HG02852 (cell line): ENCODE data around the gene TMEM273.

ENCODE experiments used
- ATAC-seq: cut with Tn5 transposase; IDR thresholded peaks from one replicate; pipeline ENCODE4 v1.9.1; 2021; ENCODE audit warnings: mild to moderate bottlenecking, moderate library complexity; ENCODE audit not compliant: unreplicated experiment

The TMEM273 gene

GRCh38 chr10:49117376-49118070, 70.7 kb downstream of the TMEM273 start:
- no peak for ATAC-seq

DNA sequence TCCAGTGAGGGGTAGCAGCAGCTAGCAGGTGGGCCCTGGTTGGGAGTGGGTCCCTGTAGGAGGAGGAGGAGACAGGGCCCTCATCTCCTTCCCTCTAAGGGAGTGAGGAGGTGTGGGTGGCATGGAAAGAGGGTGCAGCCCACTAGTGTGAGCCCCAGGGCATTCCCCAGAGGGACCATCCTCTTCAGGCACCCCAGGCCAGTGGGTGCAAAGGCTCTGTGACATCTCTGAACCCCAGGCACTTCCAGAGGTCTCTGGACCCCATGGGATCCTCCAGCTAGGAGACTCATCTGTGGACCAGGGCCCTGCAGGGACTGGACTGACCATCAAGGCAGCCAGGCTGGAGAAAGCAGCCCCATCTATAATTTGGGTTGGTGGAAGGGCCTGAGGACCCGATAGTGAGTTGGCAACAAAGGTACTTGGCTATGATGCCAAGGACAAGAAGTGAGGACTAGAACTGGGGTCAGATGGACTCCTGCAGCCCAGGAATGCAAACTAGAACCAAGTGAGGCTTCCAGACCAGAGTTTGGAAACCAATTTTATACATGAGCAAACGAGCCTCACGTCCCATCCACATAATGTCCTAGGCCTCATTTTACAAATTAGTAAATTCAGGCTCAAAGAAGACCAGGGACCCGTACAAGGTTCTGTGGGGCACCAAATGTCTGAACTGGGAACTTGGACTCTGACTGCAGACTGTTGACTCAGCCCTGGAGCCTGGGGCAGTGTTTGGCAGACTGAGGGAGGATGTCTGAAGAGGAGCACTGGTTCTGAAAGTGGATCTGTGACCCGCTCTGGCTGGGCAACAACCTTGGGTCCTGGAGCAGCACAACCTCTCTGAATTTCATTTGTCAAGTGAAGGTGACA, 71.4 kb downstream of the TMEM273 start:
- no peak for ATAC-seq

DNA sequence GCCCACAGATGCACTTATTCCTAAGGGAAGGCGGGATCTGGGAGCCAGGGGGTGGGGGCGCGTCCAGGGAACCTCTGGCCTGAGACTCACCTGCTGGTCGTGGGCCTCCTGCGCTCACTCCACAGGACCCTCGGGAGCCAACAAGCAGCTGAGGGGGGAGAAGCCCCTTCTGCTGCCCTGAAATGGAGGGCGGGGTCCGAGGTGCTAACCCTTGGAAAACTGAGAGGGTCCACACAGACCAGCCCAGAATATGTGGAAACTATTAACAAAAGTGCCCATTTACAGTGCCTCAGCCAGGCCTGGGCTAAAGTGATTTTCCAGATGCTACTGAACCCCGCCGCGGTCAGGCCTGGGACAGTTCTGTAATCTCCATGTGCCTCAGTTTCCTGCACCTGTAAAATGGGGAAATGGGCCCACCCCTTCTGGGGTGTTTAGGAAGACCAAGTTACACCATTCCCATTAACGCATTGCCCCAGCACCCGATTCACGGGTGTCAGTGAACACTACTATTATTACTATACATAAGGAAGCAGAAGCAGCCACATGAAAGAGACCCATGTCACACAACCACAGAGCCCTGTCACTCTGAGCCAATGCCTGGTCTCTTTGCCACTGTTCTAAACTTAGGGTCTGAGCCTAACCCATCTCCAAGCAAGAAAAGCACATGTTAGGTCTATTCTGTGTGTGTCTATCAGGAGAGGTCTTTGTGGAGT, 72.2 kb downstream of the TMEM273 start:
- ATAC-seq: no peak

DNA sequence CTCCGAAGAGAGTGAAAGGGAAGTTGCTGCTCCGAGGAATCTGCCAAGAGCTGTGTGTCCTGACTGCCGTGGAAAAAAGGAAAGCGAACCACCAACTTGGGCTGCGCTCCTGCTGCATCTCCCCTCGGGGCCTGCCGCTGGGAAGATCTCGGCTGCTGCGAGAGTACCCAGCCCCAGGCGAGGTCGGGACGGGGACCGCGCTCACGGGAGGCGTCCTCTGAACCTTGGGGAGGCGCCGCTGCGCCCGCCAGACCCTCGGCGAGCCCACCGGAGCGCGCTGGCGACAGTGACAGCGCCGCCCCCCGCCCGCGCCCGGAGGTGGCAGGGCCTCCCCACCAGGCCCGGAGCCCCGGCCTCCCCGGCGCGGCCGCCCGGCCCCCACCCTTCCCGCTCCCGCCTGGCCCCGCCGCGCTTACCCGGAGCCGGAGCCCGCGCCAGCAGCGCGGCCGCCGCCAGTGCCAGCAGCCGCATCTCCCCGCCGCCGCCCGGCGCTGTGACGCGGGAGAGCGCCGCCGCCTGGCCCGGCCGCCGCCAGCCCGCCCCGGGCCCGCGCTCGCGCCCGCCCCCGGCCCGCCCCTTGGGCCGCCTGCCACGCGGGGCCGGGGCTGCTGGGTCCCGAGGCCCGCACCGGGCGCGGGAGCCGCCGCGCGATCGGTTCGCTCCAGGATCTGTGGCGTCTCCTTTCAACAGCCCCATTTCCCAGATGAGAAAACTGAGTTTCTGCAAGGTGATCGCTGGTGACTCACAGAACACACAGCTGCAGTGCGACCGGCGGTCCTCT, 73.0 kb downstream of the TMEM273 start, which contains the start of gene VSTM4:
TSS of gene VSTM4 (minus strand) at position 508 of the 781 bp plus-strand sequence. CDS start at position 471, 37 bp downstream.
- ATAC-seq: no peak

GRCh38 chr10:49114718-49115014, 73.5 kb downstream of the TMEM273 start:
- no peak for ATAC-seq

- no peak for ATAC-seq
These were observed 74.5 kb downstream of the TMEM273 start for GRCh38 chr10:49113741-49114141.

- no peak for ATAC-seq
These were observed 75.3 kb downstream of the TMEM273 start for GRCh38 chr10:49112851-49113250.

DNA sequence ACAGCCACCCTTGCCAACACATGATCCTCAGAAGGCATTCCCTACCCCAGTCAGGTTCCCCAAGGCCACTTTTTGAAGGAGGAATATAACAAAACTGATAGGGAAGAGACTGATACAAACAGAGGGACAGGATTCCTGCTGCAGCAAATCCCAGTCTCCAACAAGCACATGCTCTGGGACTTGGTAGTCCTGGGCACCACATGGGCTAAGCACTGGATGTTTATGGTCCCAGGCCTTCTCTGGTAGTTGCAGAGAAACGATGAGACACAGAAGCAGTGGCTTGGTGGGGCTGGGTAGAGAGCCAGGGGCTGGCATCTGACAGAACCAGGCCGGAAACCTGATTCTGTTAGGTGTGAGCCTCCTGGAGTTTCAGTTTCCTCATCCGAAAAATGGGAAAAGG, 76.1 kb downstream of the TMEM273 start:
- ATAC-seq: no peak

DNA sequence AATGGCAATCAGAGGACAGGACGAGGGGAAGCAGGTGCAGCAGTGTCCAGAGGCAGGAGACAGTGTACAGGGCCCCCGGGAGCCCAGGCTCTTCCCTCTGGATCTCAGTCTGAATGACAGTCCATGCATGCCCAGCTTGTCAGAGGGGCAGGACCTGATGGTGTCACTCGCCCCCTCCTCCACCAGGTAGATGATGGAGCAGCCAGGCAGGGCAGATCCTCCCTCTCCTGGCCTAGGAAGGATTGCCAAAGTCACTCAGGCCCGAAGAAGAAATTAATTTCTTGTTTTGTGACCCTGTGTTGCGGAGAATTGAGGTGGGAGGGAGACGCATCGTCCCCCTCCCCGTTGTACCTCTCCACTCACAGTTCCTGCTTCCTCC, 76.9 kb downstream of the TMEM273 start:
- ATAC-seq: no peak

DNA sequence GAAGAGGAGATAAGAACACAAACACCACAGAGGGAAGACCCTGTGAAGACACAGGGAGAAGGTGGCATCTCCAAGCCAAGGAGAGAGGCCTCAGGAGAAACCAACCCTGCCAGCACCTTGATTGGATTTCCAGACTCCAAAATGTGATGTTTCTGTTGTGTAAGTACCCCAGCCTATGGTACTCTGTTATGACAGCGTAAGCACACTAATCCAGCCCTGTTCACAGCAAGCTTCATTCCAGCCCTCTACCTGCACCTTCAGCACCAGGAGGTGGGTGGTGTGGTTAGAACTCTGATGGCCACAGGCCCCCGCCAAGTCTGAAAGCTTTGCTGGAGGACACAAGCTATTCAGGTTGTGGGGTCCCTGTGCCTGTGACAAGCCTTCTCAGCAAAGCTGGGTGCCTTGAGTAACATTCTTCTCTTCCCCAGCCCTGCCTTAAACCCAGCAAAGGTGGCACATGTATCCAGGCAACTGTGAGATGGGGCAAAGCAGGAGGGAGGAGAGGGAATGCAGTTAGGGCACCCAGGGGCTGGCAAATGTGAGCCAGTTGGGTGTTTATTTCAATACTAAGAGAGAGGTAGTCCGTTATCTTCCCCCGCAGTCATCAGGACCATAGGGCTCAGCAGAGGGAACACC, 77.4 kb downstream of the TMEM273 start:
- no peak for ATAC-seq

DNA sequence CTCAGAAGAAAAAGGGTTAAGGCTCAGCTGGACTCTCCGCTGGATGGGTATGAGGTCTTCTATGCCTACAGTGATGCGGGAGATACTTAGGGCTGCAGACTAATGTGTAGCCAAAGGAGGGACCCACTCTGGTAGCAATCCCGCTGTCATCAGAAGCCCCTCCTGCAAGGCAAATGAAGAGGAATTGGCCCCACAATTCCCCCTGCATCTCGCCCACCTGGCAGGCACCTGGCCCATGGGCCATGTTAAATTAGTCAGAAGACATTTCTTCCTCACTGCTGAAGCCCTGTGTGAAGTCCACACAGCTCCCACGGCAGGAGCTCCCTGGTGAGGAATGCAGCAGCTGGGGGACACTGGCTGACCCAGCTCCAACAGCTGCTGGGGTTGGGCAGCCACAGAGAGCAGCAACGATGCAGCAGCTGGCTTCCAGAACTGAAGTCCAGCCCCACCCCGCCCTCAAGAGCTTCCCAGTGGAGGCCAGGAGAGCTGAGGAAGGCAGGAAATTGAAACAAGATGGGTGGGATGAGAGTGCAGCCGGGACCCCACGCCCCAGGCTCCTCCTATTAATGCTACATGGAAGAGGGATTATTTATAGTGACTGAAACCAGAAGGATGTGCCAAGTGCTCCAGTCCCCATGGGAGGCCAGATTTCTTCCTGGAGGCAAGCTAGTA, 78.4 kb downstream of the TMEM273 start:
- no peak for ATAC-seq

- ATAC-seq: no peak
These were observed 79.5 kb downstream of the TMEM273 start for GRCh38 chr10:49108656-49109055.

GRCh38 chr10:49107887-49108267, 80.3 kb downstream of the TMEM273 start:
- no peak for ATAC-seq

GRCh38 chr10:49107111-49107886, 80.9 kb downstream of the TMEM273 start:
- ATAC-seq: no peak

- no peak for ATAC-seq
These were observed 81.7 kb downstream of the TMEM273 start for GRCh38 chr10:49106451-49106850.

DNA sequence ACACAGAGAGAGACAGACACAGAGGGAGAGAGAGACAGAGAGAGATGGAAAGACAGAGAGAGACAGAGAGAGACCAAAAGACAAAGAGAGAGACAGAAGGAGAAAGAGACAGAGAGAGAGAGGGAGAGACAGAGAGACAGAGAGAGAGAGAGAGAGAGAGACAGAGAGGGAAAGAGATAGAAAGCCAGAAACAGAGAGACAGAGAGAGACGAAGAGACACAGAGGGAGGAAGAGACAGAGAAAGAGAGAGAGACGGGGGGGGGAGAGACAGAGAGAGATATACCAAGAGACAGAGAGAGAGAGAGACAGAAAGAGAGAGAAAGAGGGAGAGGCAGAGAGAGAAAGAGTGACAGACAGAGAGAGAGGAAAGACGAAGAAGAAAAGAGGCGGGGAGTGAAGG, 83.1 kb downstream of the TMEM273 start:
- ATAC-seq: no peak
